K562 treated with DMSO at 1 percent for 12 hours (cell line): ENCODE data around the gene UBTD2. TPM values are rescaled to one million over a fixed set of nuclear protein-coding genes. Genes with fewer than 3 reads are reported as not detected.

ENCODE experiments used
- total RNA-seq: library from RNA; unstranded; fragments of 300-600 nt; gene quantifications from 2 replicates; pipeline ENCODE4 v1.2.3, GENCODE V29; 2022; ENCODE audit not compliant: insufficient read depth

Gene UBTD2, protein sequence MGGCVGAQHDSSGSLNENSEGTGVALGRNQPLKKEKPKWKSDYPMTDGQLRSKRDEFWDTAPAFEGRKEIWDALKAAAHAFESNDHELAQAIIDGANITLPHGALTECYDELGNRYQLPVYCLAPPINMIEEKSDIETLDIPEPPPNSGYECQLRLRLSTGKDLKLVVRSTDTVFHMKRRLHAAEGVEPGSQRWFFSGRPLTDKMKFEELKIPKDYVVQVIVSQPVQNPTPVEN
- total RNA-seq: 0.24 and 0.89 TPM in 2 replicates

GRCh38 chr5:172283020-172283861, at the start of gene UBTD2:
Gene UBTD2 (minus strand): TSS chr5:172283764. CDS start chr5:172283665, 99 bp downstream.

GRCh38 chr5:172193872-172194271, 89.7 kb downstream of the UBTD2 start, which contains the start of gene EFCAB9:
Gene EFCAB9 (plus strand): TSS chr5:172194172. CDS start chr5:172194173, 1 bp downstream.

GRCh38 chr5:172188033-172188892, 95.3 kb downstream of the UBTD2 start, which contains the start of gene STK10:
Gene STK10 (minus strand): TSS chr5:172188224. CDS start chr5:172188042, 182 bp downstream.

Other genes starting within 250 kb of the UBTD2 start
- 3.4 and 9.0 TPM in 2 replicates for gene STK10, start 95.5 kb downstream of the UBTD2 start, total RNA-seq
- not detected in 2 replicates for gene EFCAB9, start 89.6 kb downstream of the UBTD2 start, total RNA-seq
- gene SH3PXD2B, start 170.8 kb upstream of the UBTD2 start, total RNA-seq: 0.40 and 1.00 TPM in 2 replicates